Endothelial cell of umbilical vein (primary cell): ENCODE data around the gene ZBTB44. TPM values are rescaled to one million over a fixed set of nuclear protein-coding genes. Genes with fewer than 3 reads are reported as not detected.

Experiments used
- BruUV-seq: library from RNA; stranded (reverse); fragments of 400-500 nt; replicated peaks from 2 replicates; lab custom pipeline; 2021; lab: Mats Ljungman, UMichigan
- CTCF ChIA-PET: fragments of 300-600, 350-600 bp; sonication (Branson Sonifier 250); formaldehyde crosslinking; loops from one replicate; lab custom pipeline; 2021; ENCODE audit warnings: antibody characterized with exemption, inconsistent platforms; lab: Charles Lee
- POLR2A ChIA-PET: fragments of 300-600, 350-600 bp; sonication (Branson Sonifier 250); formaldehyde crosslinking; loops from one replicate; lab custom pipeline; 2021; ENCODE audit warnings: antibody characterized with exemption, inconsistent platforms; lab: Charles Lee
- DNase-seq: peaks from one replicate; pipeline ENCODE4 v3.0.0-alpha.2; 2011; ENCODE audit warnings: low read depth, low spot score
- FAIRE-seq: peaks from 2 replicates; lab custom pipeline; 2011; peaks lifted over from hg19 to GRCh38; lab: Jason Lieb, UNC
- H2AFZ ChIP-seq: 2 replicates; pipeline ENCODE4 v1.6.0; 2012; ENCODE audit warnings: low read depth, low read length, control low read depth, inconsistent platforms
- H3K27ac ChIP-seq: 2 replicates; pipeline ENCODE4 v1.5.1; 2011; ENCODE audit warnings: low read depth, mild to moderate bottlenecking, control low read depth, low read length, moderate library complexity; ENCODE audit not compliant: insufficient read depth
- H3K27me3 ChIP-seq, 2 experiments: 2 replicates each; pipeline versions ENCODE4 v1.6.0 to v1.6.1; 2011; ENCODE audit warnings: low read length in 2 of 2, mixed read lengths in 1 of 2; ENCODE audit not compliant: control insufficient read depth in 2 of 2, insufficient read depth in 2 of 2
- H3K36me3 ChIP-seq, 2 experiments: 2 replicates in 1 of 2; 3 replicates in 1 of 2; pipeline ENCODE4 v1.5.1; 2011; ENCODE audit warnings: low read length in 2 of 2, mild to moderate bottlenecking in 1 of 2, moderate library complexity in 1 of 2; ENCODE audit not compliant: control insufficient read depth in 2 of 2, insufficient read depth in 2 of 2; ENCODE audit errors: extremely low read depth in 1 of 2
- H3K4me1 ChIP-seq: 3 replicates; pipeline ENCODE4 v1.5.1; 2011; ENCODE audit warnings: mild to moderate bottlenecking, low read length; ENCODE audit not compliant: control insufficient read depth, insufficient read depth; ENCODE audit errors: extremely low read depth
- H3K4me2 ChIP-seq: 2 replicates; pipeline ENCODE4 v1.6.1; 2011; ENCODE audit warnings: low read length, control low read depth, mixed read lengths; ENCODE audit not compliant: insufficient read depth
- H3K4me3 ChIP-seq, 3 experiments: fragments of 200-600 bp in 1 of 3; sonication (generic), shearing (Covaris generic) in 1 of 3; replicated peaks in 1 of 3; 2 replicates each; pipeline ENCODE4 v1.5.1; 2011 to 2016; ENCODE audit warnings: control low read depth in 3 of 3, low read length in 3 of 3, mild to moderate bottlenecking in 2 of 3, inconsistent platforms in 1 of 3, low read depth in 1 of 3, moderate library complexity in 1 of 3; ENCODE audit not compliant: insufficient read depth in 1 of 3
- H3K79me2 ChIP-seq: 2 replicates; pipeline ENCODE4 v1.6.0; 2012; ENCODE audit warnings: low read length, inconsistent platforms; ENCODE audit not compliant: control insufficient read depth, insufficient read depth
- H3K9ac ChIP-seq: replicated peaks from 2 replicates; pipeline ENCODE3; 2011; ENCODE audit warnings: low read length, control low read depth; ENCODE audit not compliant: insufficient read depth; ENCODE audit errors: extremely low read depth
- H3K9me1 ChIP-seq: replicated peaks from 3 replicates; pipeline ENCODE4 v1.6.0; 2011; ENCODE audit warnings: mild to moderate bottlenecking, low read length; ENCODE audit not compliant: control insufficient read depth, insufficient read depth; ENCODE audit errors: extremely low read depth
- H3K9me3 ChIP-seq: replicated peaks from 2 replicates; pipeline ENCODE4 v1.5.1; 2012; ENCODE audit warnings: low read length, inconsistent platforms; ENCODE audit not compliant: control insufficient read depth, insufficient read depth
- H4K20me1 ChIP-seq: replicated peaks from 2 replicates; pipeline ENCODE3; 2011; ENCODE audit warnings: mild to moderate bottlenecking, low read length; ENCODE audit not compliant: control insufficient read depth, insufficient read depth; ENCODE audit errors: extremely low read depth
- CTCF ChIP-seq, 2 donors: IDR thresholded peaks; 1 replicate in 1 of 2; 2 replicates in 1 of 2; pipeline ENCODE4 v1.5.1; 2011; ENCODE audit warnings: low read length in 2 of 2, mild to moderate bottlenecking in 2 of 2, moderate library complexity in 2 of 2, control low read depth in 1 of 2, inconsistent platforms in 1 of 2, low read depth in 1 of 2; ENCODE audit not compliant: insufficient read depth in 1 of 2; ENCODE audit errors: extremely low read depth in 1 of 2
- EZH2 ChIP-seq: IDR thresholded peaks from 2 replicates; pipeline ENCODE4 v1.6.1; 2012; ENCODE audit warnings: borderline replicate concordance, low read depth, mild to moderate bottlenecking, moderate library complexity, low read length, inconsistent platforms; ENCODE audit not compliant: severe bottlenecking
- FOS ChIP-seq: IDR thresholded peaks from 2 replicates; pipeline ENCODE4 v1.6.1; 2011; ENCODE audit warnings: mild to moderate bottlenecking, low read length, moderate library complexity, borderline replicate concordance; ENCODE audit not compliant: insufficient read depth
- GATA2 ChIP-seq: IDR thresholded peaks from 2 replicates; pipeline ENCODE4 v1.7.0; 2011; ENCODE audit warnings: low read depth, mild to moderate bottlenecking, moderate library complexity, mixed read lengths, low read length; ENCODE audit not compliant: insufficient read length, insufficient read depth
- JUN ChIP-seq: IDR thresholded peaks from 2 replicates; pipeline ENCODE4 v1.6.1; 2011; ENCODE audit warnings: borderline replicate concordance, low read depth; ENCODE audit not compliant: insufficient read length, insufficient read depth
- MAX ChIP-seq: IDR thresholded peaks from 2 replicates; pipeline ENCODE4 v1.6.1; 2011; ENCODE audit not compliant: insufficient read depth, insufficient read length
- MYC ChIP-seq: IDR thresholded peaks from one replicate; pipeline ENCODE4 v1.6.1; 2011; ENCODE audit warnings: mild to moderate bottlenecking, low read depth, low read length
- POLR2A ChIP-seq: IDR thresholded peaks from 2 replicates; pipeline ENCODE4 v1.6.1; 2012; ENCODE audit warnings: low read depth, mild to moderate bottlenecking, control low read depth, low read length
- POLR2AphosphoS5 ChIP-seq: IDR thresholded peaks from 2 replicates; pipeline ENCODE4 v1.6.1; 2012; ENCODE audit warnings: low read depth, mild to moderate bottlenecking, control low read depth, low read length, moderate library complexity; ENCODE audit not compliant: insufficient read depth
- dilution Hi-C: fragments of 300-500 bp; cut with MboI; formaldehyde crosslinking; loops from one replicate; pipeline ENCODE4 v1.15.0; 2019; ENCODE audit warnings: low sequenced_read_pairs; ENCODE audit not compliant: extremely low pct_ligation_motif_present
- intact Hi-C: fragments of 100-400 bp; cut with micrococcal nuclease; formaldehyde crosslinking; loops from one replicate; pipeline ENCODE4 v1.10.0; 2022
- polyA plus RNA-seq, 4 experiments: library from polyadenylated mRNA; depleted of rRNA in 3 of 4; stranded (reverse) in 3 of 4; unstranded in 1 of 4; fragments of >200 nt; gene quantifications; 2 replicates each; pipeline versions ENCODE4 v1.2.1 to v1.2.3, GENCODE V29; 2011 to 2012; ENCODE audit warnings: missing spikeins in 1 of 4
- total RNA-seq: library from RNA; stranded (reverse); gene quantifications from 2 replicates; pipeline ENCODE4 v1.2.3, GENCODE V29; 2021

The ZBTB44 gene
- total and polyA plus RNA-seq, 2 donors (not counting 3 experiments of a cell fraction or from before 2014, with no cell fraction given), result 8.7 to 24.4 TPM

GRCh38 chr11:130214861-130215530 is 99.7 kb downstream of the ZBTB44 start:
- Histone ChIP-seq H3K79me2 (no peaks in the 10 kb centered on the region), H3K9me3 (no peaks in the 10 kb centered on the region), H3K4me3 (no peak overlapping the region), H3K9ac (no peak overlapping the region), H2AFZ (no peak overlapping the region), H3K27ac (no peak overlapping the region), H3K36me3 (no peaks in the 10 kb centered on the region), H4K20me1 (no peaks in the 10 kb centered on the region), H3K9me1 (no peaks in the 10 kb centered on the region), H3K4me1 (no peaks in the 10 kb centered on the region), H3K4me2 (no peak overlapping the region), H3K27me3 (peaks cover 3 to 12% of the 10 kb centered on the region in 2 experiments)
- no TSS peak for BruUV-seq
- TF ChIP-seq FOS (no peak), MYC (no peak), POLR2AphosphoS5 (no peak), MAX (no peak), POLR2A (no peak), JUN (no peak), EZH2 (no peak), CTCF (IDR thresholded peaks at IDR 0.05; ENCODE audit: extremely low read depth in 1 of 2, insufficient read depth in 1 of 2, low read depth in 1 of 2, low read length in 2 of 2) (no peak), GATA2 (no peak)
- no peak for DNase-seq
- POLR2A ChIA-PET, result interaction anchor here (0.5 kb wide), 1 partner anchor 216 kb away, joined by 3 read pairs; no protein-coding TSS in a partner anchor
- FAIRE-seq, result no peak
- CTCF ChIA-PET, result interaction anchor here (1.5 kb wide), 1 partner anchor 647 kb away, joined by 9 read pairs; no protein-coding TSS in a partner anchor
- dilution Hi-C loops (no loop called here), intact Hi-C loops (no loop called here)
